ENCODE data around the gene SSR2. TPM values are rescaled to one million over a fixed set of nuclear protein-coding genes. Genes with fewer than 3 reads are reported as not detected.

SSR2 gene
- total RNA-seq, 2 donors from 2014 or later, result 217 to 234 TPM

DNA sequence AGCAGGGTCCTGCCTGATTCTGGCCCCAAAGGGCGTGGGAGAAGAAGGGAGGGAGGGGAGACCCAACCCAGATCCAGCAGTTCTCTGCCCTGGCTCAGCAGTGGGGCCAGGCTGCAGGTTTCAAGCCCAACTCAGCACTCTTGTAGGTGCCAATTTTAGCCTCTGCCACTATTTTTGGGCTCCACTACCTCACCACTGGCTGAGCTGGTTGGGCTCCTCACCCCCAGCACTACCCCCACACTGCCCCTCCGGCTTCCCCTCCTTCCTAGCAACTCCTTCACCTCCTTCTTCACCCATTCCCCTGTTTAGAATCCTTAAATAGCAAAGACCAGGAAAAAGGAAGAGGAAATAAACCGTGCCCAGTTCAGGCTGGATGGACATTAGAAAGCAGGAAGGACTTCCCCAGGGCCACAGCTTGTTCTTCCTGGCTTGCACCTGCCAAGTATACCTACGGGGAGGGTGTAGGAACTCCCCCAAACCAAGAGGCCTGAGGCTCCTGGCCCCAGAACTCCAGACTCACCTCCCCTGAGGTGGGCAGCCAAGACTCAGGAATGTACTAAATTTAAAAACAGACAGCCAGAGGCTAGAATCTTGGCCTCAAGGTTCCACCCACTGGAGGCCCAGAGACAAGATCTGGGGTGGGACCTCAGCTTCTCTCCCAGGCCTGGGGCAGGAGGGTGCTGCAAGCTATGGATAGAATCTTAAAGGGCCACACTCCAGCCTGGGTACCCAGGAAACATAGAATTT lies 41.0 kb downstream of the SSR2 start:
- DNase-seq (no peak), ATAC-seq (no peak)
- H3K4me3 Mint-ChIP-seq, result peak overlapping the region; percentile 99
- no peaks in the 10 kb centered on the region for H3K27me3 Mint-ChIP-seq
- peak overlapping the region; percentile 96 for H3K27ac Mint-ChIP-seq
- H3K9me3 ChIP-seq (ENCODE audit: control insufficient read depth, low read length, poor library complexity, severe bottlenecking), result no peaks in the 10 kb centered on the region
- peaks cover 17% of the 10 kb centered on the region for H3K36me3 Mint-ChIP-seq (ENCODE audit: low read depth)
- peaks cover 62% of the 10 kb centered on the region for H3K4me1 Mint-ChIP-seq

DNA sequence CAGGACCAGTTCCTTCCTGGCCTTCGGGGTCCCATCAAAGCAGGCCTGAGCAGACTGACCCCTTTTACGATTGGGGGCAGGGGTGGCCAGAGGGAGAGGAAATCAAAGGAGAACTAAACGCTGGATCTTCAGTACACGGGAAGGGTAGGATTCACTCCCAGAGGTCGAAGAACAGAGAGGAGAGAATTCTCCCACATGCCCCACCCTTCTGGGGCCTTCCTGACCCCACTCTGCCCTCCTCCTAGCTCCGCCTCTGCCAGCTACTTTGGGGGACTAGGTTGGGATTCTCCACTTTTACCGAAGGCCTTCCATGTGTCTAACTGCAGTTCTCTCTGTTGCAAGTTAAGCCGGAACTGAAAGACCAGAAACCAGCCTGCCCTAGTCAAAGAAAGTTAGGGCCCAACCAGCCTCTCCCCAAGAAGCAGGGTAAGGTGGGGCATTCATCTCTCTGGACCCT lies 41.8 kb downstream of the SSR2 start:
- ATAC-seq (peak; percentile 4), DNase-seq (no peak)
- Mint-ChIP-seq H3K36me3 (ENCODE audit: low read depth) (peaks cover 17% of the 10 kb centered on the region), H3K27ac (peak overlapping the region; percentile 96), H3K4me3 (peak overlapping the region; percentile 99), H3K4me1 (peaks cover 69% of the 10 kb centered on the region), H3K27me3 (no peaks in the 10 kb centered on the region)
- no peaks in the 10 kb centered on the region for H3K9me3 ChIP-seq (ENCODE audit: control insufficient read depth, low read length, poor library complexity, severe bottlenecking)

DNA sequence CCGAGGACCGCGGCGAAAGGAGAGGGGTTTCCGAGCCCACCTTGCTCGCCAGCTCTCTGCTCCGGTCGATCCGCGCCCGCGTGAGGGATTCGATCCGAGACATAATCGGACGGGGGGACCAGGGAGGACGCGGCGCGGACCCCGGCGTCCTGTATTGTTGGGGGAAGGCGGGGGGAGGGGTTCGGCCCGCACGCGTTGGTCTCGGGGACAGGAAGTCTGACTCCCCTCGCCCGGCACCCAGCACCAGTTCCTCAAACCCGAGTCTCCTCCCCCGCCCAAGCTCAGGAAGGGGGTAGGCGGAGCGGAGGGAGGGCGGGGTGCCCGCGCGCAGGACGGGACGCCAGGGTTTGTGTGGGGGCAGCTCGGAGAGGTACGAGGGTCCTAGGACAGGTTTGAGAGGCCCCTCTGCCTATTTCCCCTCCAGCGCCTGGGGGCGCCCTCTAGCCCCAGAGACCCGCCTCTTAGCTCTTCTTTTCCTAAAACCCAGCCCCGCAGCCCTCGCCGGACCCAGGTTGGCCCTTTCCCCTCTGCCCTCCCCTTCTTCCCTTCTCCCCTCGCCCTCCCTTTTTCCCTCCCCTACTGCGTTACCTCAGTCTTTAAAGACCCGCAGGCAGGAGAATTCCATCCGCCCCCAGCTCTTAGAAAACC lies 42.3 kb downstream of the SSR2 start, which contains the start of gene ARHGEF2:
TSS of gene ARHGEF2 (minus strand) at position 223 of the 648 bp plus-strand sequence. CDS start at position 103, 120 bp downstream.
- Mint-ChIP-seq H3K27me3 (no peaks in the 10 kb centered on the region), H3K27ac (peak within 1 kb of the TSS; percentile 96), H3K4me3 (peak within 1 kb of the TSS; percentile 99), H3K4me1 (peaks cover 70% of the 10 kb centered on the region), H3K36me3 (ENCODE audit: low read depth) (peaks cover 17% of the 10 kb centered on the region)
- H3K9me3 ChIP-seq (ENCODE audit: control insufficient read depth, low read length, poor library complexity, severe bottlenecking), result no peaks in the 10 kb centered on the region
- peak; percentile 68 for ATAC-seq
- DNase-seq, result peak; percentile 43 to 66 (median 61)

DNA sequence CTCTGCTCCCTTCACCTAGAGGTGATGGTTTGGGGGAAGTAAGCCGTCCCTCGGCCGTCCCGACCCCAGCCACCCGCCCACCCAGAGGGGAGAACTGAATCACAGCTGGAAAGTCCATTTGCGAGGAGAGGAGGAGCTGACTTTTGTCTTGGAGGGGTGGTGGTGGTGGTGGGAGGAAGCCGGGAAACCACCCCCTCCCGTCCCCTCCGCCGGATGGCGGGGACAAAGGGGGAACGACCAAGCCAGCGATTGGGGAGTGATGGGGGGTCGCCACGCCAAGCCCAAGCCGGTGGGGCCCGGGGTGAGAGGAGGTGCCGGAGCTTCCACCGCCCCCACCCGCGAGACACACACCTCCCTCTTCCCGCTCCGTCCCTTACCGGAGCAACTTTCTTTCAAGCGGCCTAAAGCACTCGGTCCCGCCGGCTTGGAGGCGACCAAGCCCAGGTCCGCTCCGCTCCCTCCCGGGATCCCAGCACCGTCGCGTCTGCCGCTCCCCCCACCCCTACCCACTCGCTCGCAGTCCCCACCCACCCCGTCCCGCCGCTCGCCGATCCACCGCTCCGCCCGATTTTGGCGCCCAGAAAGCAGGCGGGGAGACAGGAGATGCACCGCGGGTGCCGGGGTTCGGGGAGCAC lies 42.9 kb downstream of the SSR2 start:
- H3K27me3 Mint-ChIP-seq, result no peaks in the 10 kb centered on the region
- H3K36me3 Mint-ChIP-seq (ENCODE audit: low read depth), result peaks cover 17% of the 10 kb centered on the region
- ATAC-seq, result peak; percentile 43

DNA sequence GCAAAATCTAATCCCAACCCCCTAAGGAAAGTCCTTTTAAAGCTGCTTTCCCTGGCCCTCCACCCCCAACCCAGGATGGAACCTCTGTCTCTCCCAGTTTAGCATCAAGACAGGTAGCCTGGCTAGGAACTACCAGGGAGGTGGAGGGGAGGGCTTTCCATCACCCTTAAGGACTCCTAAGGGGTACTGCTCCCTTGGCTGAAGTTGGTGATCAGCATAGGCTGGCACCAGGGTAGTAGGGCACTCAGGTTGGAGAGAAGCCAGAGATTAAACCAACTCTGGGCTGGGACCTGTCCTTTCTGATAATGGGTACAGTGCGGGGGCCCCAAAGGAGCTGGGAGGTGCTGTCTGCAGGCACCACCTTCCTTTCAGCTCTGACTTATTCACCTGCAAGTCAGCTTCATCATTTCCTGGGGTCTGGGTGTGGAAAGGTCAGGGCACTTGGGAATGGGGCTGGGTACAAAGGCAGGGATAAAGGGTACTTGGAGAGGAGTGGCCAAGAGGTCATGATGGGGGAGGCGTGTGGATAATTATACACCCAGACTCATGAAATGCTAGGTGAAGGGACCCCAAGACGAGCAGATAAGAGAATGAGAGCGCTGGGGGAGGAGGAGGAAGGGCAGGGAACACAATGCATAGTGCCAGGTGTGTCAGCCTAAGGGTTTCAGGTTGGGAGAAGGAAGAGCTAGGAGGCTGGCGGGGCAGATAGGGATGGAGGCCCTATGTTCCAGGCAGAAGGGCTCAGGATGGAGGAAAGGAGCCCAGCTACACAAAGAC lies 43.6 kb downstream of the SSR2 start:
- Mint-ChIP-seq H3K4me3 (peak overlapping the region; percentile 99), H3K27ac (peak overlapping the region; percentile 96), H3K27me3 (no peaks in the 10 kb centered on the region), H3K36me3 (ENCODE audit: low read depth) (peaks cover 17% of the 10 kb centered on the region), H3K4me1 (peaks cover 80% of the 10 kb centered on the region)
- no peaks in the 10 kb centered on the region for H3K9me3 ChIP-seq (ENCODE audit: control insufficient read depth, low read length, poor library complexity, severe bottlenecking)
- peak; percentile 6 for ATAC-seq
- DNase-seq, result no peak

More for the DNA sequence above, 42.9 kb downstream of the SSR2 start:
- DNase-seq, result peak in 2 of 3 donors; percentile 34 to 41
- H3K27ac Mint-ChIP-seq, result peak overlapping the region; percentile 96
- peak overlapping the region; percentile 99 for H3K4me3 Mint-ChIP-seq
- peaks cover 73% of the 10 kb centered on the region for H3K4me1 Mint-ChIP-seq
- H3K9me3 ChIP-seq (ENCODE audit: control insufficient read depth, low read length, poor library complexity, severe bottlenecking), result no peaks in the 10 kb centered on the region

DNA sequence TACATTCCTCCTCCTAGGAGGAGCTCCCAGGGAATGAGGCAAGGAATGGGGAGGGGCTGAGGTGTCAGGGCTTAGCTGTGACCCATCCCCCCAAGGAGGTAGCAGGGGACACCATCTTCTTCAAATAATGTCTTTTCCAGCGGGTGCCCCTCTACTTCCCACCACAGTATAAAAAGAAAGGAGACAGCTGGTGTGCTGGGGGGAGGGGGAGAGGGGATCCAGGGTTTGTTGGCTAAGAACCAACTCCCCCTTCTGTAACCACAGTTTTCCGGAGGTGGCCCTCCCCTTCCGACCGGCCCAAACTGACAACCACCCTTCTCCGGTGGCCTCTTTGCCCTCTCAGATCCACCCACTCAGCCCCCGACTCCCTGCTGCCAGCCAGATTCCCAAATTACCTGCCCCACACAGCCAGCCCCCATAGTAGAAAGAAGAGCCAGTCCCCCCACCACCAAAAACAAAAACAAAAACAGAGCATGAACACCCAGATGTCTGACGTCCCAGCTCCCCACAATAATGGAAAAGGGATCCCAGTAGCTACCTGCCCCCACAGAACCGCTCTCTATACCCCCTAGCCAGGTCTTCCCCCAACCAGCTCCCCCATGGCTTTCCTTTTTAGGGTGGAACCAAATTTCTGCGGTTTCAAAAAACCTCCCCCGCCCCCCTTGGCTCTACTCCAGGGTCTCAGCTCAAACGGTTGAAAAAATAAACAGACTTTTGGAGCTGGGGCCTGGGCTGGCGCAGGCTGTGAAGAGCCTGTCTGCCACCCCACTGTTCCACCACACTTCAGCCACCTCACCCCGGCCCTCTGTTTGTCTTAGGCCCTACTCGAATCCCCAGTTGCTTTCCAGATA lies 44.5 kb downstream of the SSR2 start:
- peak overlapping the region; percentile 99 for H3K4me3 Mint-ChIP-seq
- H3K9me3 ChIP-seq (ENCODE audit: control insufficient read depth, low read length, poor library complexity, severe bottlenecking), result no peaks in the 10 kb centered on the region
- H3K36me3 Mint-ChIP-seq (ENCODE audit: low read depth), result peaks cover 16% of the 10 kb centered on the region
- H3K27ac Mint-ChIP-seq, result peak overlapping the region; percentile 96
- peak; percentile 22 for ATAC-seq
- H3K27me3 Mint-ChIP-seq, result no peaks in the 10 kb centered on the region
- DNase-seq, result peak in 2 of 3 donors; percentile 29 to 51
- peaks cover 78% of the 10 kb centered on the region for H3K4me1 Mint-ChIP-seq

DNA sequence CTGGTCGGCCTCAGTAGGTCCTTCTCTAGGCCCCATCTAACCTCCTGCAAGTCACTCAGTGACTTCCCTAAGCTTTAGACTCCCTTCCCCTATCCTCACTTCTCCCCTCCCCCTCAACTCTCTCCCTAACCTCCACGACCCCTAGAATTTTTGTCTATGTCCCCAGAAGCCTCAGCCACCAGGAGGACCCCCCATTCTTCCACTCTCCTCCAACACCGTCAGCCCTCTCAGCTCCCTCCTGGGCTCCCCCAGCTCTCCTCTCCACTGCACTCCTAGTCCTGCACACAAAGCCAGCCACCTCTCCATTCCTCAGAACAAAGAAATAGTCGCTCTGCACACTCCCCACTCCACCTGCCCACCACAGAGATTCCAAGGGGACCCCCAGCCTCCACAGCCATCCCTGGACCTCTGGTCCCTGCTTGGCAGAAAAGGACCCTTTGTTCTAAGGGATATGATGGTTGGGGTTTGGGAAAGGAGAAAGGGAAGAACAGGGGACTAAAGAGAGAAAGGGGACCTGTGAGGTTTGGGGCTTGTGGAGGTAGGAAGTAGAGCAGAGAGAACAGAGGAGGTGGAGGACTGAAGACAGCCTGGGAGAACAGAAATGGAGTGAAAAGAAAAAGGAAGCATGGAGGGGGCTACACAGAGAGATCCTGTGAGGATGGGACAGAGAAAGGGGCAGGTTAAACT lies 45.2 kb downstream of the SSR2 start:
- Mint-ChIP-seq H3K36me3 (ENCODE audit: low read depth) (peaks cover 15% of the 10 kb centered on the region), H3K4me1 (peaks cover 78% of the 10 kb centered on the region), H3K4me3 (peak overlapping the region; percentile 99), H3K27me3 (no peaks in the 10 kb centered on the region), H3K27ac (peak overlapping the region; percentile 96)
- H3K9me3 ChIP-seq (ENCODE audit: control insufficient read depth, low read length, poor library complexity, severe bottlenecking), result no peaks in the 10 kb centered on the region
- no peak for DNase-seq
- no peak for ATAC-seq

DNA sequence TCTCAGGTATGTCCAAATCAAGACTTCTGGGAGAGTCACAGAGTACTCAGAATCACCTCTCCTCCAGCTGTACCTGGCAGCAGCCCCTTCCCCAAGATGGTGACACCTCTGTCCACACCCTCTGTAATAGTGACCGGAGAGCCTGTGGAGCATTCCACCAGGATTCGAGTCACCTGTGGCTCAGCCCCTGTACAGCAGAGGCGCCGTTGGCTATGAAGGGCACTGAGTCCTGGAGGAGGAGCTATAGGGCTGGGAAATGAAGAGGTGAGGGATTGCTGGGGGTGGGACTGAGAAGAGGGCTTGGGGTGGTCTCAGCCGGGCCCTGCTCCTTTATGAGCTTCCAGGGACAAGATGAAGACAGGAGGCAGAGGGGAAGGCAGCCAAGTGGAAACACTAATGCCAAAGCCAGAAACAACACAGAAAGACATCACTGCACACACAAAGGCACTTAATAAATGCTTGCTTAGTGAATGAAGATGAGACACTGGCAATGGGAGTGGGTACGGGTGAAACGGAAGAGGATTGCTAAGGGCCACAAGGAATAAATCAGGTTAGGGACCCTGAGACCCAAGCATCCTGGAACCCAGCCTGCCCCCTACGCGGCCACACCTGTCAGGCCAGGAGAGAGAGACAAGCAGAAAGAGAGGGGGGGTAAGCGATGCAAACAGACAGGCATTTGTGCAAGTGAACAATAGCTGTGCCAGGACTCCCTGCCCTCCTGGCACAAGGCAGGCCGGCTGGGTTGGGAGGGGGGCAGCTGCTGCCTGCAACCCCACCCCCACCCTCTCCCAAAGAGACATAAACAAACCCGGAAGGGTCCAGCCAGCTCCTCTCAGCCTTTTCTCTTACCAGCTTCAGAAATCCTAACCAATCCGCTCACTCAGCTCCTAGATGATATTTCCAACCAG lies 46.3 kb downstream of the SSR2 start:
- DNase-seq (no peak), ATAC-seq (no peak)
- Mint-ChIP-seq H3K36me3 (ENCODE audit: low read depth) (peaks cover 17% of the 10 kb centered on the region), H3K4me1 (peaks cover 78% of the 10 kb centered on the region), H3K27me3 (no peaks in the 10 kb centered on the region), H3K27ac (peak overlapping the region; percentile 96), H3K4me3 (peak overlapping the region; percentile 99)
- H3K9me3 ChIP-seq (ENCODE audit: control insufficient read depth, low read length, poor library complexity, severe bottlenecking), result no peaks in the 10 kb centered on the region

DNA sequence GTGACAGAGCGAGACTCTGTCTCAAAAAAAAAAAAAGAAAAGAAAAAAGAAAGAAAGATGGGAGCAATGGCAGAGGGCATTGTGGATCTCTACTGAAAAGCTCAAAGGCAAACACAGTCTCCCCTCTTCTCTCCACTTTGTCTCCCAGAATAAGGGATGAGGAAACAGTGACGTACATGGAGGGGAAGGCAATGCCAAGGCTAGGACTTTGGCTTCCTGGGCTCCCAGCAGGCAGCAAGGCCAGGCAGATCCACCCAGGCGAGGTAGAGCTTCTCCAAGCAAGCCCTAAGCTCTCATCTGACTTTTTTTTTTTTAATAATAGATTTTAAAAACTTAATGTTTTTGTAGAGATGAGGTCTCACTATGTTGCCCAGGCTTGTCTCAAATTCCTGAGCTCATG lies 47.0 kb downstream of the SSR2 start:
- Mint-ChIP-seq H3K36me3 (ENCODE audit: low read depth) (peaks cover 20% of the 10 kb centered on the region), H3K4me3 (peak overlapping the region; percentile 99), H3K27me3 (no peaks in the 10 kb centered on the region), H3K27ac (peak overlapping the region; percentile 96), H3K4me1 (peaks cover 79% of the 10 kb centered on the region)
- no peaks in the 10 kb centered on the region for H3K9me3 ChIP-seq (ENCODE audit: control insufficient read depth, low read length, poor library complexity, severe bottlenecking)
- DNase-seq (no peak), ATAC-seq (no peak)

DNA sequence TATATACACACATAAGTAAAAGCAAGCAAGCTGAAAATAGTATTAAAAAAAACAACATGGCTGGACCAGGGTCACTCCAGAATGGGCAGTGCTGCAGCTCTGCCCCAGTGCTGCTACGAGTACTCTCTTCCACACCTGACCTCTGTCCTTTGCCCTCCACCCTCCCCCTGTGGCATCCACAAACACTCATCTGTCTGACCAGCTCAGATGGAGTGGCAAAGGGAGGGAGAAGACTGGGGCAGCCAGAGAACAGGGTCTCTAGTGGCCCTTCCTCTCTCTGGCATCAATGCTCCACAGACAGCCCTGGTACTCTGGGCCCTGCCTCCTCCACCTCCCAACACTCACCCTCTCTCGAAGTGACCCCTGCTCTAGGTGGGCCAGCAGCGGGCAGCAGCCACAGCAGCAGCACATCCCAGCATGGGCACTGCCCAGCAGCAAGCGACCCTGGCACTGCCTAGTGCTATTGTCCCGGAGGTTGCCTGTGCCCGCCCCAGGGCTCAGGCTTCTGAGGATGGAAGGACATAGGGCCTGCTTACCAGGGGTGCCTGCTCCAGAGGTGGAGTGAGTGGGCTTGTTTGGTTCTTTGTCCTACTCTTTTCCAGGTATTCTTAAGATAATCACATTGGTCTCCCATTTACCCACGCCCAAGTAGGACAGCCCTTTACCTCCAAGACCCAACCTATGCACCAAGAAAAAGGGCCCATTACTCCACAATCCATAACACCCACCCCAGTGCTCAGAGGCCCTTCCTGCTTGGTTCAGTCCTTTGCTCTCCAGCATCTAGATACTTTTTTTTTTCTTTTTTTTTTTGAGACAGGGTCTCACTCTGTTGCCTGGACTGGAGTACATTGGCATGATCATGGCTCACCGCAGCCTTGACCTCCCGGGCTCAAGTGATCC lies 48.6 kb downstream of the SSR2 start:
- Mint-ChIP-seq H3K27ac (peak overlapping the region; percentile 93), H3K4me1 (peaks cover 91% of the 10 kb centered on the region), H3K36me3 (ENCODE audit: low read depth) (peaks cover 15% of the 10 kb centered on the region), H3K27me3 (no peaks in the 10 kb centered on the region), H3K4me3 (peak overlapping the region; percentile 99)
- DNase-seq, result no peak
- ATAC-seq, result no peak
- no peaks in the 10 kb centered on the region for H3K9me3 ChIP-seq (ENCODE audit: control insufficient read depth, low read length, poor library complexity, severe bottlenecking)
